ENCODE measurements around the gene ALDH9A1. TPM values are rescaled to one million over a fixed set of nuclear protein-coding genes. Genes with fewer than 3 reads are reported as not detected.
A peak's percentile ranks its signal among the peaks of the same experiment; 100 is the strongest.

ALDH9A1 gene
- total and polyA plus RNA-seq, 10 of the 15 experiments (the other 5 are each of a cell fraction or from before 2014, with no cell fraction given) = 25.7 to 106 (median 36.3) TPM

DNA sequence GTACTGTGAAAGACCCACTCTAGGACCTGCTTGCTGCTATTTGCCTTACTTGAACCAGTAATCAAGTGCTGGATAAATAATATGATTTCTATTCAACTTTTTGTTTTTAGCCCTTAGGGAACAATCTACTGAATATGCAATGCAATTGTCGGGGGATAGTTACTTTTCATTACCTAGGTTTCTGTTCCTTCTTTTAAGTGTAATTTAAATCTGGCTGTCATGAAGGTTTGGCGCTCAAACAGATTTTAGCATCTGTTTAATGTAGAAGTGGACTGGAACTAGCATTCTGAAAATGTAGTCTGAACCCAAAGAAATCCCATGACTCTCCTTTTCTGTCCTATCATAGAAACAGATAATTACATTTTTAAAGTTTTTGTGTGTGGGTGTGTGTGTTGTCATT, 62.5 kb downstream of the ALDH9A1 start:
- ChIA-PET SMC1A (ENCODE audit: uncharacterized antibody, unreplicated experiment) (no interaction called here), RAD21 (ENCODE audit: unreplicated experiment) (interaction anchor here (1.1 kb wide), 1 partner anchor 37 kb away, joined by 3 read pairs; no protein-coding TSS in a partner anchor), POLR2A (no interaction called here), CTCF (interaction anchor here (0.8 to 1.4 kb wide), 4 partner anchors 35 to 289 kb away, joined by 3 to 6 read pairs (median 3); no protein-coding TSS in a partner anchor)
- H3K4me2 ChIP-seq (ENCODE audit: control insufficient read depth, insufficient read depth) = no peak overlapping the region
- no peak overlapping the region for H2AFZ ChIP-seq (ENCODE audit: control insufficient read depth, low read depth, low read length)
- 43% methylated on average over 2 of the region's 2 CpGs for WGBS (ENCODE audit: insufficient coverage, insufficient replicate concordance, low lambda C conversion rate, missing lambda C conversion rate)
- TF ChIP-seq SPI1 (IDR thresholded peaks at IDR 0.05; ENCODE audit: borderline replicate concordance, insufficient read depth, low read depth, low read length) (peak; percentile 81), PAX5 (IDR thresholded peaks at IDR 0.05; ENCODE audit: borderline replicate concordance, low read depth, low read length) (no peak), DPF2 (IDR thresholded peaks at IDR 0.05) (no peak), POLR2A (IDR thresholded peaks at IDR 0.05; ENCODE audit: low read depth, low read length) (no peak), MYB (IDR thresholded peaks at IDR 0.05; ENCODE audit: borderline replicate concordance, low read depth, low read length) (no peak), IRF4 (IDR thresholded peaks at IDR 0.05; ENCODE audit: low read depth, low read length) (no peak)
- TF ChIP-seq, protein P1, sequence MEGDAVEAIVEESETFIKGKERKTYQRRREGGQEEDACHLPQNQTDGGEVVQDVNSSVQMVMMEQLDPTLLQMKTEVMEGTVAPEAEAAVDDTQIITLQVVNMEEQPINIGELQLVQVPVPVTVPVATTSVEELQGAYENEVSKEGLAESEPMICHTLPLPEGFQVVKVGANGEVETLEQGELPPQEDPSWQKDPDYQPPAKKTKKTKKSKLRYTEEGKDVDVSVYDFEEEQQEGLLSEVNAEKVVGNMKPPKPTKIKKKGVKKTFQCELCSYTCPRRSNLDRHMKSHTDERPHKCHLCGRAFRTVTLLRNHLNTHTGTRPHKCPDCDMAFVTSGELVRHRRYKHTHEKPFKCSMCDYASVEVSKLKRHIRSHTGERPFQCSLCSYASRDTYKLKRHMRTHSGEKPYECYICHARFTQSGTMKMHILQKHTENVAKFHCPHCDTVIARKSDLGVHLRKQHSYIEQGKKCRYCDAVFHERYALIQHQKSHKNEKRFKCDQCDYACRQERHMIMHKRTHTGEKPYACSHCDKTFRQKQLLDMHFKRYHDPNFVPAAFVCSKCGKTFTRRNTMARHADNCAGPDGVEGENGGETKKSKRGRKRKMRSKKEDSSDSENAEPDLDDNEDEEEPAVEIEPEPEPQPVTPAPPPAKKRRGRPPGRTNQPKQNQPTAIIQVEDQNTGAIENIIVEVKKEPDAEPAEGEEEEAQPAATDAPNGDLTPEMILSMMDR (IDR thresholded peaks at IDR 0.05 in 2 of 3, conservative IDR thresholded peaks at IDR 0.05 in 1 of 3; ENCODE audit: control insufficient read depth in 2 of 3, extremely low read depth in 1 of 3, insufficient read depth in 1 of 3, low read depth in 3 of 3, low read length in 3 of 3) = no peak
- TF ChIP-seq, protein P2, sequence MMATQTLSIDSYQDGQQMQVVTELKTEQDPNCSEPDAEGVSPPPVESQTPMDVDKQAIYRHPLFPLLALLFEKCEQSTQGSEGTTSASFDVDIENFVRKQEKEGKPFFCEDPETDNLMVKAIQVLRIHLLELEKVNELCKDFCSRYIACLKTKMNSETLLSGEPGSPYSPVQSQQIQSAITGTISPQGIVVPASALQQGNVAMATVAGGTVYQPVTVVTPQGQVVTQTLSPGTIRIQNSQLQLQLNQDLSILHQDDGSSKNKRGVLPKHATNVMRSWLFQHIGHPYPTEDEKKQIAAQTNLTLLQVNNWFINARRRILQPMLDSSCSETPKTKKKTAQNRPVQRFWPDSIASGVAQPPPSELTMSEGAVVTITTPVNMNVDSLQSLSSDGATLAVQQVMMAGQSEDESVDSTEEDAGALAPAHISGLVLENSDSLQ (IDR thresholded peaks at IDR 0.05) = 0 out of 2 replicates have a peak, but pooled peaks have one; percentile 10
- H3K79me2 ChIP-seq (ENCODE audit: control insufficient read depth, insufficient read depth, low read length) = peaks cover 6% of the 10 kb centered on the region
- no peak overlapping the region for H3K27ac ChIP-seq (ENCODE audit: control insufficient read depth, insufficient read depth)
- intact Hi-C loops (cut with micrococcal nuclease; ENCODE audit: unreplicated experiment) = no loop called here
- in situ Hi-C loops (cut with MboI) = no loop called here
- no peaks in the 10 kb centered on the region for H3K36me3 ChIP-seq (ENCODE audit: control insufficient read depth in 2 of 2, insufficient read depth in 2 of 2, low read length in 1 of 2)
- FAIRE-seq (no peak), DNase-seq (ENCODE audit: low read depth, low spot score) (no peak), ATAC-seq (no peak)
- H3K9ac ChIP-seq (ENCODE audit: control insufficient read depth, insufficient read depth, low read length) = no peak overlapping the region
- no TSS peak for BruUV-seq (replicated peaks)
- H4K20me1 ChIP-seq (ENCODE audit: control insufficient read depth, insufficient read depth) = no peaks in the 10 kb centered on the region
- no peaks in the 10 kb centered on the region for H3K27me3 ChIP-seq (replicated peaks in 1 of 2; ENCODE audit: control insufficient read depth in 2 of 2, insufficient read depth in 2 of 2, low read length in 1 of 2)
- H3K9me3 ChIP-seq (replicated peaks; ENCODE audit: control insufficient read depth, insufficient read depth, low read length) = no peaks in the 10 kb centered on the region
- no peak overlapping the region; the same call in 1 of the 2 replicates for H3K4me3 ChIP-seq
- peaks cover 27% of the 10 kb centered on the region for H3K4me1 ChIP-seq (ENCODE audit: control insufficient read depth, insufficient read depth, low read length)

Data from GM12878 (cell line).